HCT116 (cell line): Measurements from ENCODE around the gene SLC4A9. TPM values are rescaled to one million over a fixed set of nuclear protein-coding genes. Genes with fewer than 3 reads are reported as not detected.
A peak's percentile ranks its signal among the peaks of the same experiment; 100 is the strongest.

Source experiments
- ATAC-seq: fragments of 200-7000 bp; cut with Tn5 transposase; 2 replicates; pipeline ENCODE4 v1.9.1; 2020; ENCODE audit warnings: mild to moderate bottlenecking, moderate library complexity
- BruUV-seq: library from RNA; stranded (reverse); fragments of 400-500 nt; replicated peaks from 2 replicates; lab custom pipeline; 2021; lab: Mats Ljungman, UMichigan
- CTCF ChIA-PET: fragments of 300-600 bp; sonication (Branson Sonifier 250); formaldehyde crosslinking; loops from one replicate; lab custom pipeline; 2021; ENCODE audit warnings: antibody characterized with exemption; lab: Charles Lee
- POLR2A ChIA-PET: fragments of 300-600, 350-600 bp; sonication (Branson Sonifier 250); formaldehyde crosslinking; loops from one replicate; lab custom pipeline; 2021; ENCODE audit warnings: antibody characterized with exemption; lab: Charles Lee
- RAD21 ChIA-PET, 2 experiments: fragments of 300-600 bp; sonication (Branson Sonifier 250); formaldehyde crosslinking; loops; one replicate each; lab custom pipeline; 2023; ENCODE audit warnings: low total read pairs in 2 of 2; ENCODE audit not compliant: uncharacterized antibody in 2 of 2, unreplicated experiment in 2 of 2, low non-redundant PET in 1 of 2; lab: Charles Lee
- DNase-seq: peaks from one replicate; pipeline ENCODE4 v3.0.0-alpha.2; 2010; ENCODE audit warnings: low read depth, low spot score
- H2AFZ ChIP-seq: fragments of 200-600 bp; shearing (Covaris generic), sonication (generic); 2 replicates; pipeline ENCODE4 v1.6.1; 2017; ENCODE audit warnings: low read depth, mixed run types, mixed read lengths, antibody characterized with exemption, low read length; ENCODE audit not compliant: poor library complexity, severe bottlenecking
- H3K27ac ChIP-seq: 2 replicates; pipeline ENCODE4 v1.5.1; 2012; ENCODE audit warnings: low read depth, low read length
- H3K27me3 ChIP-seq: fragments of 200-600 bp; sonication (generic); 2 replicates; pipeline ENCODE4 v1.6.1; 2016; ENCODE audit warnings: mixed run types, low read length, mixed read lengths; ENCODE audit not compliant: insufficient read depth
- H3K36me3 ChIP-seq, 2 experiments: fragments of 200-500 bp in 1 of 2; fragments of 200-600 bp in 1 of 2; sonication (Bioruptor generic) in 1 of 2; sonication (generic) in 1 of 2; 2 replicates each; pipeline versions ENCODE4 v1.5.1 to v1.6.1; 2014 to 2016; ENCODE audit warnings: low read length in 2 of 2, inconsistent platforms in 1 of 2, mixed read lengths in 1 of 2, mixed run types in 1 of 2; ENCODE audit not compliant: insufficient read depth in 2 of 2, control insufficient read depth in 1 of 2
- H3K4me1 ChIP-seq, 2 experiments: fragments of 200-600 bp in 1 of 2; sonication (generic) in 1 of 2; 2 replicates each; pipeline versions ENCODE4 v1.5.1 to v1.6.1; 2012 to 2017; ENCODE audit warnings: low read length in 2 of 2, inconsistent platforms in 1 of 2, mild to moderate bottlenecking in 1 of 2, mixed read lengths in 1 of 2, mixed run types in 1 of 2, moderate library complexity in 1 of 2; ENCODE audit not compliant: insufficient read depth in 2 of 2, control insufficient read depth in 1 of 2
- H3K4me2 ChIP-seq: fragments of 200-600 bp; sonication (generic); 2 replicates; pipeline ENCODE4 v1.6.1; 2017; ENCODE audit warnings: mixed run types, low read length, mixed read lengths
- H3K4me3 ChIP-seq, 2 experiments: fragments of 200-600 bp in 1 of 2; sonication (generic) in 1 of 2; replicated peaks in 1 of 2; 2 replicates each; pipeline ENCODE4 v1.5.1; 2011 to 2016; ENCODE audit warnings: low read length in 2 of 2, control low read depth in 1 of 2, low read depth in 1 of 2, mild to moderate bottlenecking in 1 of 2, mixed read lengths in 1 of 2, mixed run types in 1 of 2
- H3K79me2 ChIP-seq: fragments of 200-600 bp; sonication (generic); 2 replicates; pipeline ENCODE4 v1.6.1; 2017; ENCODE audit warnings: mild to moderate bottlenecking, mixed run types, low read length, moderate library complexity, mixed read lengths; ENCODE audit not compliant: insufficient read depth
- H3K9ac ChIP-seq: fragments of 200-600 bp; sonication (generic); 2 replicates; pipeline ENCODE4 v1.6.1; 2016; ENCODE audit warnings: low read length, mixed read lengths
- H3K9me2 ChIP-seq: fragments of 200-600 bp; sonication (generic), shearing (Covaris generic); 2 replicates; pipeline ENCODE4 v1.6.1; 2017; ENCODE audit warnings: mixed run types, mild to moderate bottlenecking, moderate library complexity; ENCODE audit not compliant: insufficient read depth
- H3K9me3 ChIP-seq, 2 experiments: fragments of 200-500 bp in 1 of 2; fragments of 200-600 bp in 1 of 2; sonication (Bioruptor generic) in 1 of 2; sonication (generic) in 1 of 2; 2 replicates each; pipeline ENCODE4 v1.6.1; 2014 to 2017; ENCODE audit warnings: low read length in 2 of 2, mixed read lengths in 2 of 2, inconsistent platforms in 1 of 2, low read depth in 1 of 2, mild to moderate bottlenecking in 1 of 2, mixed run types in 1 of 2, moderate library complexity in 1 of 2; ENCODE audit not compliant: control insufficient read depth in 1 of 2, insufficient read depth in 1 of 2
- H4K20me1 ChIP-seq: fragments of 200-600 bp; sonication (generic), shearing (Covaris generic); 2 replicates; pipeline ENCODE4 v1.6.1; 2017; ENCODE audit warnings: mixed run types, mild to moderate bottlenecking, moderate library complexity; ENCODE audit not compliant: insufficient read depth
- ATF3 ChIP-seq: IDR thresholded peaks from 2 replicates; pipeline ENCODE4 v1.6.1; 2012
- CBX3 ChIP-seq: IDR thresholded peaks from 2 replicates; pipeline ENCODE4 v1.6.1; 2012; ENCODE audit warnings: low read depth
- CTCF ChIP-seq, 3 experiments: fragments of 200-600 bp in 1 of 3; sonication (generic) in 1 of 3; IDR thresholded peaks in 2 of 3; conservative IDR thresholded peaks in 1 of 3; 2 replicates each; pipeline ENCODE4 v1.5.1; 2012 to 2017; ENCODE audit warnings: low read depth in 2 of 3, low read length in 2 of 3, antibody characterized with exemption in 1 of 3, borderline replicate concordance in 1 of 3, control low read depth in 1 of 3, mild to moderate bottlenecking in 1 of 3, mixed read lengths in 1 of 3, mixed run types in 1 of 3, moderate library complexity in 1 of 3; ENCODE audit not compliant: insufficient read depth in 1 of 3
- ELF1 ChIP-seq: IDR thresholded peaks from 2 replicates; pipeline ENCODE4 v1.6.1; 2012; ENCODE audit warnings: low read depth, borderline replicate concordance
- EZH2 ChIP-seq: fragments of 200-600 bp; sonication (generic); IDR thresholded peaks from 2 replicates; pipeline ENCODE4 v1.6.1; 2017; ENCODE audit warnings: antibody characterized with exemption, mixed run types
- JUND ChIP-seq: IDR thresholded peaks from 2 replicates; pipeline ENCODE4 v1.6.1; 2012
- MAX ChIP-seq: IDR thresholded peaks from 2 replicates; pipeline ENCODE4 v1.6.1; 2012
- POLR2A ChIP-seq: IDR thresholded peaks from 2 replicates; pipeline ENCODE4 v1.7.0; 2011; ENCODE audit warnings: borderline replicate concordance; ENCODE audit not compliant: insufficient read depth, insufficient read length; ENCODE audit errors: extremely low read depth
- POLR2AphosphoS5 ChIP-seq: IDR thresholded peaks from 2 replicates; pipeline ENCODE4 v1.6.1; 2011; ENCODE audit warnings: mild to moderate bottlenecking, low read depth, low read length, moderate library complexity
- REST ChIP-seq: IDR thresholded peaks from 2 replicates; pipeline ENCODE4 v1.6.1; 2012; ENCODE audit warnings: low read depth
- SIN3A ChIP-seq: IDR thresholded peaks from 2 replicates; pipeline ENCODE4 v1.6.1; 2012; ENCODE audit warnings: low read depth
- SRF ChIP-seq: IDR thresholded peaks from 2 replicates; pipeline ENCODE4 v1.6.1; 2012; ENCODE audit warnings: low read depth
- ZNF274 ChIP-seq: fragments of 200-500 bp; sonication (Bioruptor generic); IDR thresholded peaks from 2 replicates; pipeline ENCODE4 v1.6.1; 2014; ENCODE audit warnings: mild to moderate bottlenecking, low read depth, low read length, inconsistent platforms
- intact Hi-C: fragments of 100-400 bp; cut with micrococcal nuclease; formaldehyde crosslinking; loops from 2 replicates; pipeline ENCODE4 v1.10.0; 2022
- total RNA-seq: library from RNA; stranded (reverse); gene quantifications from one replicate; pipeline ENCODE4 v1.2.1, GENCODE V29; 2021; ENCODE audit not compliant: unreplicated experiment

SLC4A9 gene
- total RNA-seq, 1 experiment from 2014 or later, result 0.49 TPM

GRCh38 chr5:140322751-140323731 is 37.0 kb upstream of the SLC4A9 start:
- H2AFZ ChIP-seq, result peak overlapping the region; percentile 47
- CTCF ChIA-PET, result interaction anchor here (1.5 to 1.8 kb wide), 2 partner anchors 20 to 24 kb away, joined by 3 to 4 read pairs; partner anchors contain the start of genes HBEGF and PFDN1
- H3K27ac ChIP-seq, result peak overlapping the region; percentile 3; the same call in 1 of the 2 replicates
- H3K9me3 ChIP-seq, result no peaks in the 10 kb centered on the region
- ATAC-seq (peak; percentile 74), DNase-seq (no peak)
- H3K9me2 ChIP-seq, result no peaks in the 10 kb centered on the region
- POLR2A ChIA-PET, result no interaction called here
- H3K4me2 ChIP-seq, result peak overlapping the region; percentile 58
- no peaks in the 10 kb centered on the region for H4K20me1 ChIP-seq
- H3K36me3 ChIP-seq, result no peaks in the 10 kb centered on the region
- RAD21 ChIA-PET, result no interaction called here
- peak overlapping the region; percentile 23; the same call in 1 of the 2 replicates for H3K9ac ChIP-seq
- peak overlapping the region in 1 of 2 experiments; percentile 14; a peak in 1 of 4 replicates for H3K4me3 ChIP-seq
- H3K79me2 ChIP-seq, result no peaks in the 10 kb centered on the region
- peaks cover 12 to 26% of the 10 kb centered on the region in 2 experiments for H3K4me1 ChIP-seq
- no peak for TF ChIP-seq MAX
- TF ChIP-seq POLR2A, result no peak
- no peak for TF ChIP-seq REST
- no peak for TF ChIP-seq ELF1
- TF ChIP-seq ATF3, result no peak
- no peak for TF ChIP-seq SIN3A
- no peak for TF ChIP-seq JUND
- TF ChIP-seq ZNF274, result no peak
- no peak for TF ChIP-seq SRF
- no peak for TF ChIP-seq EZH2
- TF ChIP-seq POLR2AphosphoS5, result no peak
- no peak for TF ChIP-seq CBX3
- TF ChIP-seq CTCF (IDR thresholded peaks at IDR 0.05 in 2 of 3, conservative IDR thresholded peaks at IDR 0.05 in 1 of 3; ENCODE audit: borderline replicate concordance in 1 of 3, insufficient read depth in 1 of 3, low read depth in 2 of 3, low read length in 2 of 3), result no peak
- BruUV-seq, result no TSS peak
- intact Hi-C loops, result no loop called here
- H3K27me3 ChIP-seq, result no peaks in the 10 kb centered on the region
